SKM-1 (cell line): ENCODE results near the gene MS4A12.
"Not testable (repeated sequence)": the region's sequence is repeated elsewhere in the genome, so short reads cannot be mapped to it uniquely, and the experiment has no call there.

Source experiments
- DNase-seq: peaks from one replicate; lab custom pipeline; 2025; ENCODE audit not compliant: unreplicated experiment; lab: John Stamatoyannopoulos, UW

The MS4A12 gene

DNA sequence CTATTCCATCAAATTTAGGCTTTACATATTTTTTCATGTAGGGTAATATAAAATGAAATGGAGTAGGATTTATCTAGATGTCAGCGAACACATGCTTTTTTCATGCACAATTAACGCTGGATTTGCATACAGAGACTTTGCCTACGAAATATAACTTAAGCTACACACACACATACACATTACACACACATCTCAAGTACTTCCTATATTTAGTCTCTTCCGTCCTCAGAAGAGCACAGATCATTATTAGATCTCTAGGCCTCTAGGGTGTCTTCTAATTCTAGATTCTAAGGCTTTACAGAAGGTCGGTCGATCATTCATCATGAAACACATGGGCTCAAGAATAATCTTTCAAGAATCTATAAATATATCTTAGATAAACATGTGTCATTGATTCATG lies 18.8 kb downstream of the MS4A12 start:
- no peak for DNase-seq

GRCh38 chr11:60512651-60513225 lies 20.2 kb downstream of the MS4A12 start:
- DNase-seq = no peak

- DNase-seq = no peak
These were observed 21.2 kb downstream of the MS4A12 start for GRCh38 chr11:60513496-60514460.

DNA sequence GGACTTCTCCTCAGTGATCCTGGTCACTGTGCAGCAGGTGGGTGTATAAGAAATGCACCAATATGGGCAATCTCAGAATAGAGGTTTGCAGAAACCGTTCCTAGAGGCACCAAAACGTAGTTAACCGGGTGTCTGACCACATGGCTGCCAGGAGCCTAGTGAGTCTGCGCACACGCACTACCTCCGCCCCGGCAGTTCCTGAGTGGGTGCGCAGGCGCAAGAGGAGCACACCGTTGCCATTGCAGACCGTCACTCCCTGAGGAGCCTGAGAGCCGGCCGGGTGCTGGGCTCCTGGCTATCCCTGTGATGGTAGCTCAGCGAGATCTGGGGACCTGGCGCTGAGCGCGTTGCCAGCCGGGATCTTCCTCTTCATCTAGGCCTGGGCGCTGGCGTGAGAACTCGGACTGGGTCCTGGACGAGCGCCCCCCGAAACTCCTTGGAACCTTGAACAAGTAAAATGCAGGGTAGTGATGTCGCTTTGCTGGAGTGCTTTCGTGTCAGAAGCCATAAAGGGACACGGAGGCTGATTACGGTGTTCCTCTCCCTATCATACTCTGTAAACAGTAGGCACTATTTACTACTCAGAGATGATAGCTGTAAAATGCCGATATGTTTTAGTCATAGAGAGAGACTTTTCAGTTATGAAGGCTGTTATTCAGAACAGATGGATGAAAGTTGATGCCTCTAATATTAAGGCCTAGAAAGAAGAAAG lies 22.7 kb downstream of the MS4A12 start, which contains the start of gene MS4A13:
Gene MS4A13 (plus strand): TSS at position 249 of the 712 bp plus-strand sequence. CDS start 2,692 bp downstream, outside the sequence.
- DNase-seq = no peak

GRCh38 chr11:60528465-60528864 lies 35.9 kb downstream of the MS4A12 start:
- no peak for DNase-seq

- DNase-seq = peak; percentile 74
These were observed 36.4 kb downstream of the MS4A12 start for GRCh38 chr11:60528934-60529333.

DNA sequence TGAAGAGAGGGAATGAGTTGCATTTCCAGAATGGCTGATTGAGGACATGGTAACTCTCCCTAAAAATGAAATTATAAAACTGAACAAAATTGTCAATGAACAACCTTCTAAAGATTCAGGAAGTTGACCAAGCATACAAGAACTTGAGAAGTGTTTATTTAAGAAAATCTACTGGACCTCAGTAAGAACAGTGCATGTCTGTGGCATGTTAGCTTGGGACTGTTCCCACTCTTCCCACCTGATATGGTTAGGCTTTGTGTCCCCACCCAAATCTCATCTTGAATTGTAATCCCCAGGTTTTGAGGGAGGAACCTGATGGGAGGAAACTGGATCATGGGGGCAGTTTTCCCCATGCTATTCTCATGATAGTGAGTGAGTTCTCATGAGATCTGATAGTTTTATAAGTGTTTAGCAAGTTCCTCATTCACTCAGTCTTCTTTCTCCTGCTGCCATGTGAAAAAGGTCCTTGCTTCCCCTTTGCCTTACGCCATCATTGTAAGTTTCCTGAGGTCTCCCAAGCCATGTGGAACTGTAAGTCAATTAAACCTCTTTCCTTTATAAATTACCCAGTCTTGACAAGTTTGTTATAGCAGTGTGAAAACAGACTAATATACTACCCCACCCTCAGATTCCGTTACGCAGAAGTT lies 38.0 kb downstream of the MS4A12 start:
- no peak for DNase-seq

DNA sequence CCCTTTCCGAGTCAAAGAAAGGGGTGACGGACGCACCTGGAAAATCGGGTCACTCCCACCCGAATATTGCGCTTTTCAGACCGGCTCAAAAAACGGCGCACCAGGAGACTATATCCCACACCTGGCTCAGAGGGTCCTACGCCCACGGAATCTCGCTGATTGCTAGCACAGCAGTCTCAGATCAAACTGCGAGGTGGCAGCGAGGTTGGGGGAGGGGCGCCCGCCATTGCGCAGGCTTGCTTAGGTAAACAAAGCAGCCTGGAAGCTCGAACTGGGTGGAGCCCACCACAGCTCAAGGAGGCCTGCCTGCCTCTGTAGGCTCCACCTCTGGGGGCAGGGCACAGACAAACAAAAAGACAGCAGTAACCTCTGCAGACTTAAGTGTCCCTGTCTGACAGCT lies 39.8 kb downstream of the MS4A12 start:
- DNase-seq = not testable (repeated sequence)

DNA sequence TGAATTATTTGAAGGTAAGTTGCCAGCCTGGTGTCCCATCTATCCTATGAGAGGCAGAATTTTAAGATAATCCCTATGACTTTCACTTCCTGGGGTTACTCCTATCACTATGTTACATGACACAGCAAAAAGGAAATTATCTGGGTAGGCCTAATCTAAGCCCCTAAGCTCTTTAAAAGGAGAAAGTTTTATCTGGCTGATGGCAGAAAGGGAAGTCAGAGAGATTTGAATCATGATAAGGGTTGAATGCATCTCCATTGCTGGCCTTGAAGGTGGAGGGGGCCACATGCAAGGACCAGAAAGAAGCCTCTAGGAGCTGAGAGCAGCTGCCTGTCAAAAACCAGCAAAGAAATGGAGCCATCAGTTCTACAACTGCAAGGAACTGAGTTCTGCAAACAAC lies 46.0 kb downstream of the MS4A12 start:
- not testable (repeated sequence) for DNase-seq

GRCh38 chr11:60544077-60544476 lies 51.5 kb downstream of the MS4A12 start:
- no peak for DNase-seq
